Measurements from ENCODE around the gene ASCL2. TPM values are rescaled to one million over a fixed set of nuclear protein-coding genes. Genes with fewer than 3 reads are reported as not detected.

The ASCL2 gene
- total and polyA plus RNA-seq, 2 of the 4 experiments (the other 2 are of a cell fraction): not detected

DNA sequence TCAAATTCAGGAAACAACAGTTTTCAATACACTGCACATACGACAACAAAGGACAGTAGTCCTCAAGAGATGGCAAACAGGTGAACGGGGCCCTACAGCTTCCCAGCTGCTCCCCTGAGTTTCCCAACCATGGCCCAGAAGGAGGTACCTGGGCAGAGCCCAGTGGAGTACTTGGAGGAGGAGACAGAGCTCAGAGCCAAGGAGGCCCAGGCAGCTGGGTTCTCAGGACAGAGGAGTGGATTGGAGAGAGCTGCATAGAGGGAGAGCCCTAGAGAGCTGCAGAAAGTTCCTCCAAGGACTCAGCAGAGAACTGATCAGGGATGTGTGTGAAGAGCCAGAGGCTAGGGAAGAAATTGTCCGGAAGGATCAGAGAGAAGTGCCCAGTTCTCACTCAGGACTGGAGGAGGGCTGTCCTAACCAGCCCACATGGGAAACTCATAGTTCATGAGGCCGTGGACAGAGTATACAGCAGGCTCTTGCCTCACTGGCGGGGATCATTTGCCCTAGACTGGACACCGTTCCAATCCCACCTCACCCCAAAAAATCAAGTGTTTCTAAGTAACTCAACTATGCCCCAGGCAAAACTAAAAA, 7.6 kb upstream of the ASCL2 start:
- Histone ChIP-seq H3K79me1 (ENCODE audit: low read depth in 1 of 2, low read length in 2 of 2) (no peaks in the 10 kb centered on the region), H3K56ac (ENCODE audit: extremely low read depth, insufficient read depth, low read length) (no peak overlapping the region), H2AK9ac (replicated peaks; ENCODE audit: low read depth, low read length, poor library complexity) (no peak overlapping the region), H3K4me3 (ENCODE audit: insufficient read depth, low read depth, low read length) (no peak overlapping the region), H3K4me1 (ENCODE audit: control insufficient read depth, insufficient read depth, low read length) (no peaks in the 10 kb centered on the region), H3K9ac (ENCODE audit: low read depth, low read length) (no peak overlapping the region), H4K5ac (ENCODE audit: low read depth, low read length) (no peak overlapping the region), H2AFZ (replicated peaks; ENCODE audit: low read length, poor library complexity) (no peak overlapping the region), H2BK15ac (ENCODE audit: low read depth, low read length) (no peak overlapping the region), H3K14ac (replicated peaks; ENCODE audit: low read depth, low read length) (no peak overlapping the region), H4K20me1 (ENCODE audit: insufficient read depth, low read length) (no peaks in the 10 kb centered on the region), H3K9me3 (ENCODE audit: control insufficient read depth, insufficient read depth, low read length) (no peaks in the 10 kb centered on the region), H3K36me3 (ENCODE audit: control insufficient read depth, insufficient read depth, low read length) (no peaks in the 10 kb centered on the region), H3K18ac (ENCODE audit: low read depth, low read length) (no peak overlapping the region), H2BK20ac (ENCODE audit: low read depth, low read length) (no peak overlapping the region), H4K8ac (ENCODE audit: low read depth in 2 of 2, low read length in 2 of 2) (no peak overlapping the region), H3K27me3 (ENCODE audit: control insufficient read depth, insufficient read depth, low read length) (peaks cover 44% of the 10 kb centered on the region), H3K27ac (ENCODE audit: insufficient read depth, low read length) (no peak overlapping the region), H3K4ac (ENCODE audit: low read depth, low read length) (no peak overlapping the region), H3K9me1 (ENCODE audit: insufficient read depth, low read length) (no peaks in the 10 kb centered on the region), H3K23ac (ENCODE audit: low read depth, low read length) (no peak overlapping the region), H3K4me2 (ENCODE audit: low read depth, low read length) (no peak overlapping the region), H4K91ac (ENCODE audit: insufficient read depth, low read depth, low read length) (no peak overlapping the region), H2BK5ac (ENCODE audit: low read depth, low read length, poor library complexity, severe bottlenecking) (no peak overlapping the region), H2AK5ac (ENCODE audit: low read depth, low read length) (no peak overlapping the region), H2BK120ac (ENCODE audit: low read depth, low read length) (no peak overlapping the region)
- dilution Hi-C loops (cut with HindIII; ENCODE audit: low sequenced_read_pairs, unreplicated experiment) (no loop called here), intact Hi-C loops (cut with micrococcal nuclease) (no loop called here), in situ Hi-C loops (cut with MboI; ENCODE audit: low sequenced_read_pairs) (no loop called here)
- ATAC-seq (ENCODE audit: low read depth) (no peak), DNase-seq (no peak)
- TF ChIP-seq NFE2L2 (IDR thresholded peaks at IDR 0.05; ENCODE audit: low read depth, low read length) (no peak), RCOR1 (IDR thresholded peaks at IDR 0.05; ENCODE audit: insufficient replicate concordance, low read length) (no peak), BHLHE40 (IDR thresholded peaks at IDR 0.05; ENCODE audit: low read depth, low read length) (no peak), MAFK (IDR thresholded peaks at IDR 0.05; ENCODE audit: low read depth, low read length) (no peak), CEBPB (IDR thresholded peaks at IDR 0.05; ENCODE audit: low read depth, low read length) (no peak), RFX5 (IDR thresholded peaks at IDR 0.05; ENCODE audit: low read depth, low read length) (no peak), MAZ (IDR thresholded peaks at IDR 0.05; ENCODE audit: borderline replicate concordance, low read depth, low read length) (no peak), FOS (IDR thresholded peaks at IDR 0.05; ENCODE audit: low read depth, low read length) (no peak), CHD1 (IDR thresholded peaks at IDR 0.05; ENCODE audit: low read depth, low read length) (no peak), RAD21 (IDR thresholded peaks at IDR 0.05; ENCODE audit: low read length) (no peak), MXI1 (IDR thresholded peaks at IDR 0.05; ENCODE audit: borderline replicate concordance, low read depth, low read length) (no peak)
- TF ChIP-seq, protein P1, sequence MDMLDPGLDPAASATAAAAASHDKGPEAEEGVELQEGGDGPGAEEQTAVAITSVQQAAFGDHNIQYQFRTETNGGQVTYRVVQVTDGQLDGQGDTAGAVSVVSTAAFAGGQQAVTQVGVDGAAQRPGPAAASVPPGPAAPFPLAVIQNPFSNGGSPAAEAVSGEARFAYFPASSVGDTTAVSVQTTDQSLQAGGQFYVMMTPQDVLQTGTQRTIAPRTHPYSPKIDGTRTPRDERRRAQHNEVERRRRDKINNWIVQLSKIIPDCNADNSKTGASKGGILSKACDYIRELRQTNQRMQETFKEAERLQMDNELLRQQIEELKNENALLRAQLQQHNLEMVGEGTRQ (IDR thresholded peaks at IDR 0.05; ENCODE audit: low read depth, low read length): no peak
- TF ChIP-seq, protein P2, sequence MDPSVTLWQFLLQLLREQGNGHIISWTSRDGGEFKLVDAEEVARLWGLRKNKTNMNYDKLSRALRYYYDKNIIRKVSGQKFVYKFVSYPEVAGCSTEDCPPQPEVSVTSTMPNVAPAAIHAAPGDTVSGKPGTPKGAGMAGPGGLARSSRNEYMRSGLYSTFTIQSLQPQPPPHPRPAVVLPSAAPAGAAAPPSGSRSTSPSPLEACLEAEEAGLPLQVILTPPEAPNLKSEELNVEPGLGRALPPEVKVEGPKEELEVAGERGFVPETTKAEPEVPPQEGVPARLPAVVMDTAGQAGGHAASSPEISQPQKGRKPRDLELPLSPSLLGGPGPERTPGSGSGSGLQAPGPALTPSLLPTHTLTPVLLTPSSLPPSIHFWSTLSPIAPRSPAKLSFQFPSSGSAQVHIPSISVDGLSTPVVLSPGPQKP (IDR thresholded peaks at IDR 0.05; ENCODE audit: borderline replicate concordance, low read depth, low read length): no peak
- TF ChIP-seq, protein P3, sequence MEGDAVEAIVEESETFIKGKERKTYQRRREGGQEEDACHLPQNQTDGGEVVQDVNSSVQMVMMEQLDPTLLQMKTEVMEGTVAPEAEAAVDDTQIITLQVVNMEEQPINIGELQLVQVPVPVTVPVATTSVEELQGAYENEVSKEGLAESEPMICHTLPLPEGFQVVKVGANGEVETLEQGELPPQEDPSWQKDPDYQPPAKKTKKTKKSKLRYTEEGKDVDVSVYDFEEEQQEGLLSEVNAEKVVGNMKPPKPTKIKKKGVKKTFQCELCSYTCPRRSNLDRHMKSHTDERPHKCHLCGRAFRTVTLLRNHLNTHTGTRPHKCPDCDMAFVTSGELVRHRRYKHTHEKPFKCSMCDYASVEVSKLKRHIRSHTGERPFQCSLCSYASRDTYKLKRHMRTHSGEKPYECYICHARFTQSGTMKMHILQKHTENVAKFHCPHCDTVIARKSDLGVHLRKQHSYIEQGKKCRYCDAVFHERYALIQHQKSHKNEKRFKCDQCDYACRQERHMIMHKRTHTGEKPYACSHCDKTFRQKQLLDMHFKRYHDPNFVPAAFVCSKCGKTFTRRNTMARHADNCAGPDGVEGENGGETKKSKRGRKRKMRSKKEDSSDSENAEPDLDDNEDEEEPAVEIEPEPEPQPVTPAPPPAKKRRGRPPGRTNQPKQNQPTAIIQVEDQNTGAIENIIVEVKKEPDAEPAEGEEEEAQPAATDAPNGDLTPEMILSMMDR (conservative IDR thresholded peaks at IDR 0.05; ENCODE audit: low read depth, low read length): no peak
- no TSS peak for BruUV-seq (replicated peaks)
- POLR2A ChIA-PET (ENCODE audit: unreplicated experiment): no interaction called here
- CTCF ChIA-PET: interaction anchor here (0.6 kb wide), 1 partner anchor 84 kb away, joined by 3 read pairs; no protein-coding TSS in a partner anchor
- 0% methylated on average over 1 of the region's 6 CpGs; no CpG with 5 or more reads in 1 of the 2 experiments for WGBS, 2 experiments (ENCODE audit: extremely low coverage in 2 of 2, insufficient read length in 1 of 2)

Data from IMR-90 (cell line).